Measurements from ENCODE around the gene CELF4. TPM values are rescaled to one million over a fixed set of nuclear protein-coding genes. Genes with fewer than 3 reads are reported as not detected.

Gene CELF4
- total RNA-seq: not detected

DNA sequence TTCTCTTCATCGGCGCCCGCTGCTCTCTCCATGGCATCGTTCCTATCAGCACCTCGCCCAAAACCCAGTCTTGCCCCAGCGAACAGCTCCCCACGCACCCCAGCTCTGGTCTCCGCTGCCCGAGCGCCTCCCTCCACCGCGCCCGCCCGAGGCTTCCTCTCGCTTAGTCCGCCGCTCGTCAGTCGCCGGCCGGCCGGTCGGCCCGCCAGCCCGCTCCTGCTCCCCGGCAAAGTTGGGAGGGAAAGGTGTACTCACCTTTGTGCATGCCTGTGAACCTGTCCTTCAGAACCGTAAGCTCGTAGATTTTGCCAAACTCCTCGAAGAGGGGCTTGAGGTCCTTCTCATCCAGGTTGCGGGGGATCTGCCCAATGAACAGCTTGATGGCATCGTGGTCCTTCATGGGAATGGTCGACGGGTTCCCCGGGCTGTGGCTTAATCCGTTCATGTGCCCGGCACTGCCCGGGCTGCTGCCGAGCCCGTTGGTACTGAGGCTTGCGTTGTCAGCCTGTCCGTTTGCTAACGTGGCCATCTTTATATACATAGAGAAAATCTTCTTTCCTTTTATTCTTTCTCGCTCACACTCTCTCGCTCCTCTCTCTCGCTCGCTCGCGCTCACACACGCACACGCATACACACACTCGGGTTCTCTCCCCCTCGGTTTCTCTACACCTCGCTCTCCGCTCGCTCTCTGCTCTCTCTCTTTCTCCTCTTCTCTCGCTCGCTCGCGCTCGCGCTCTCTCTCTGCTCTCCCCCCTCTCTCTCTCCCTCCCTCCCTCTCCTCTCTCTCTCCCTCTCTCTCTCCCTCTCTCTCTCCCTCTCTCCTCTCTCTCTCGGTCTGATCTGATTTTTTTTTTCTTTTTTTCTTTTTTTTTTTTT lies at the start of gene CELF4:
Gene CELF4 (minus strand): TSS at position 698 of the 876 bp plus-strand sequence.
- peaks cover 2% of the 10 kb centered on the region for H3K4me1 Mint-ChIP-seq
- peaks cover 2% of the 10 kb centered on the region for H3K36me3 Mint-ChIP-seq
- H3K4me3 Mint-ChIP-seq: peak within 1 kb of the TSS; percentile 30
- no peak within 1 kb of the TSS for H3K27ac Mint-ChIP-seq
- POLR2A ChIA-PET: no interaction called here
- H3K27me3 Mint-ChIP-seq: peaks cover 67% of the 10 kb centered on the region
- DNase-seq (no peak), ATAC-seq (ENCODE audit: low read depth) (no peak)
- H3K9me3 Mint-ChIP-seq: no peaks in the 10 kb centered on the region

DNA sequence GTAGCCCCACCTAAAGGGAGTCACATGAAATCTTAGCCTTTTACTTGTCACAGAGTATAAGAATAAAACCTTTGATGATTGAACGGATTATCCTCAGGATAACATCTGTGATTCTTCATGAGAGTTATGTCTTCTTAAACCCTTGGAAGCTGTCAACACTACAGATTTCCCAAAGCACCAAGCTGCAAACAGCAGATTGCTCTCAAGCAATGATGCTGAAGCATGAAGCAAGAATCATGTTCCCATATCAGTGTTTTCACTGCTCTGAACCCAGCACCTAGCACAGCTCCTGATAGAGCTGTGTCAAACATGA lies 47.6 kb upstream of the CELF4 start:
- H3K27me3 Mint-ChIP-seq: no peaks in the 10 kb centered on the region
- no peaks in the 10 kb centered on the region for H3K4me1 Mint-ChIP-seq
- H3K36me3 Mint-ChIP-seq: no peaks in the 10 kb centered on the region
- DNase-seq (no peak), ATAC-seq (ENCODE audit: low read depth) (no peak)
- no peak overlapping the region for H3K27ac Mint-ChIP-seq
- no peaks in the 10 kb centered on the region for H3K9me3 Mint-ChIP-seq
- POLR2A ChIA-PET: no interaction called here
- no peak overlapping the region for H3K4me3 Mint-ChIP-seq

DNA sequence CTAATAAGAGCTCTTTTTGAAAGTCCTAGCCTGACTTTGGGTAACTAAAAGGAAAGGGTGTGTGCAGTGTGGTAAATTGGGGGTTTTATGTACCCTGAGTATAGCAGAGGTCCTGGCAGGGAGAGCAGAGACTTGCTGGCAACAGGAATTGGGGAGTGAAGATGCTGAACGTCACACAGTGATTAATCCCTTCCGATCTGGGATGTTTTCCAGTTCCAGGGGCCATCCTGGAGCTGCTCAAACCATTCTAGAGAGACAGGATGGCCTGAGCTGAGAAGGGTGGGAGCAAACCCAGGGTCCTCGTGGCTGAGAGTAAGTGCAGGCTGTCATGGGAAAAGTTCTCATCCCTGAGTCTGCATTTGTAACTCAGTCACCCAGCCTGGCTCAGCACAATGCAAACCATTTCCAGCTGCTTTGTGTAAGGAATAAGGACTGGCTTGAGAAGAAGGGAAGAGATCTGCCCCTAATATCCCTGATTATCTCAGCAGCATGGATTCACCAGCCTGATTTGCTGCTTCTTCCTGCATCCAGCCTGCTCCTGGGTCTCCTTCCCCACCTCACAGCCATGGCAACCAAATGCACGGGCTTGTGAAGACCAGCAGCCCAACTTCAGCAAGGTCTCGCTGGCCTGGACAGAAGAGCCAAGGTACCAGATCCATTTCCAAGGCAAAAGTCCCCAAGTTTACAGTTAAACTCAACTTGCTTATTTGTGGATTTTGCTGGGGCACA lies 47.1 kb upstream of the CELF4 start:
- POLR2A ChIA-PET: no interaction called here
- H3K27me3 Mint-ChIP-seq: no peaks in the 10 kb centered on the region
- ATAC-seq (ENCODE audit: low read depth) (no peak), DNase-seq (no peak)
- no peak overlapping the region for H3K27ac Mint-ChIP-seq
- no peak overlapping the region for H3K4me3 Mint-ChIP-seq
- H3K36me3 Mint-ChIP-seq: no peaks in the 10 kb centered on the region
- H3K9me3 Mint-ChIP-seq: no peaks in the 10 kb centered on the region
- H3K4me1 Mint-ChIP-seq: no peaks in the 10 kb centered on the region

DNA sequence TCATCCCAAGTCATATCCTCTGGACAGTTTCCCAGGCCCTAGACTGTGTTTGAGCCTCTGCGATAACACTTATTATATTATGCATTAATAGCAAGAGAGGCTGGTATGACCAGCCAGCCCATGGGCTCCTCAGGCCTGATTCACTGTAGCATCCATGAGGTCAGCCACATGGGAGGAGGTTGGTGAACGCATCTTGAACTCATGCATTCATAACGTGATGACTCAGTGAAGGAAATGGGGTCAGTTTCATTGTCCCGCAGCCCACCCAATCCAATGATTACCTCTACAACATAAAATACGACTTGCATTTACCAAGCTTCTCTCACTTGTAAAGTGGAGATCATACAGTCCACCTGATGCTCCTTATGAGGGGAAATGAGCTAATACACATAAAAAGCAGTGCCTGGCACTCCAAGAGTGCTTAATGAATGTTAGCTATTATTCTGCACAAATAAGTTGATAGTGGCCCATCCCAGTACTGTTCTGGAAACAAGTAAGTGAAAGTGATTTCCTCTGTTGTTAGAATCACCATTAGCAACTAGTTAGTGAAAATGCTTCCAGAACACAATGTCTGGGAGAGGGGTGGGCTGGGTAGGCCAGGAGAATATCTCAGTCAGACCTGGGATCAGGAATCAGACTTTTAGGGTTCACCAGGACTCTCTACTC lies 46.1 kb upstream of the CELF4 start:
- no peak overlapping the region for H3K27ac Mint-ChIP-seq
- DNase-seq (no peak), ATAC-seq (ENCODE audit: low read depth) (no peak)
- POLR2A ChIA-PET: no interaction called here
- no peak overlapping the region for H3K4me3 Mint-ChIP-seq
- no peaks in the 10 kb centered on the region for H3K9me3 Mint-ChIP-seq
- no peaks in the 10 kb centered on the region for H3K36me3 Mint-ChIP-seq
- no peaks in the 10 kb centered on the region for H3K27me3 Mint-ChIP-seq
- H3K4me1 Mint-ChIP-seq: no peaks in the 10 kb centered on the region

DNA sequence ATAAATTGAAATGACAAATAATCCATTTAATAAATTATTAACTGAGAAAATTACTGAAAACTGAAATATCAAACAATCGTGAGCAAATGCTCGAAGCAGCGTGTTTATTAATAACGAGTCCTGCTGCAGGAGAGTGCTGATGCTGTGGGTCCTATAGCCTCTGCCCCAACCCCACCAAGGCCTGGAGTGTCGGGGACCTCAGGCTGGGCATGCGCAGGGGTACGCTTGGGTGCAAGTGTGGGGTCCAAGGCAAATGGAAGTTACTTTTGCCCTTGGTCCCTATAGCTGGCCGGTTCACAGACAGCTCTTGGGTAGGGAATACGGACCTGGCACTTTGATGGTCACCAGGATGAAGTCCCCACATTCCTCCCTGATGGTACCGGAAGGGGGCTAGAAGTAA lies 43.3 kb upstream of the CELF4 start:
- Mint-ChIP-seq H3K27ac (no peak overlapping the region), H3K4me1 (no peaks in the 10 kb centered on the region), H3K36me3 (no peaks in the 10 kb centered on the region), H3K27me3 (no peaks in the 10 kb centered on the region), H3K4me3 (no peak overlapping the region), H3K9me3 (peaks cover 2% of the 10 kb centered on the region)
- POLR2A ChIA-PET: no interaction called here
- ATAC-seq (ENCODE audit: low read depth) (no peak), DNase-seq (no peak)

DNA sequence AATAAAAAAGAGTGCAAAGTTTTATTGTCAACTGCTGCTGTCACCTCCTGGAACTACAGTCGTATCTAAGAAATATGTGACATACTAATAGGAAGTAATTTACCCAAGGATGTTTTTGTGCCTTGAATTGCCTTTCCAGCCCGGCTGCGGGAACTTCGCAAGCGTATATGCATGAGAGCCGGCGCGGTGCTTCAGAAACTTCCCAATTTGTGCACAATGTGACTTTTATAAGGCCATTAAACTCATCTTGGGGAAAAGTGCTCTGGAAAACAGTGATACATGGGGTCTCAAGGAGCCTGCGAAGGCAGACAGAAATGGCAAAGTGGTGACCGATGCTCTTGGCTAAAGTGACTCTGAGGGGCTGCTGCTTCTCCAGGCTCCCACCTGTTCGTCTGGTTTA lies 41.7 kb upstream of the CELF4 start:
- POLR2A ChIA-PET: no interaction called here
- H3K9me3 Mint-ChIP-seq: peaks cover 2% of the 10 kb centered on the region

DNA sequence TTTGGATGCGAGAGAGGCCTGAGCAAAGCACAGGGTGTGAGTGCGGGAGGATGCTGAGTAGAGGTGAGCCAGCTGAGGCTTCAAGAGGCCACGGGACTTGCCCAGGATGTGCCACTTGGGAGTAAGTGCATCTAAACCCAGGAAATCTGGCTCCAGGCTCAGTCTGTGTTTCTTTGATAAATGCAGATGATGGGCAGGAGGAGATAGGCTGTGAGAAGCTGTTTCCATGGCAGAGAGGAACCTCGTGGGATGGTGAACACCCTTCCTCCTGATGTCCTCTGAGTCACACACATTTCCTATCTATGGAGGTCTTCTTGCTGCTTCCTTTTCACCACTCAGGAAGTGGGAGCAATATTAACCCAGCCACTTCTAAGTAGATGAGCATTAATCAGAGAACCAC lies 38.4 kb upstream of the CELF4 start:
- no peak overlapping the region for H3K27ac Mint-ChIP-seq
- POLR2A ChIA-PET: no interaction called here
- H3K27me3 Mint-ChIP-seq: no peaks in the 10 kb centered on the region
- H3K4me3 Mint-ChIP-seq: no peak overlapping the region
- H3K9me3 Mint-ChIP-seq: peaks cover 4% of the 10 kb centered on the region
- H3K36me3 Mint-ChIP-seq: no peaks in the 10 kb centered on the region
- ATAC-seq (ENCODE audit: low read depth) (no peak), DNase-seq (no peak)
- no peaks in the 10 kb centered on the region for H3K4me1 Mint-ChIP-seq

More for the DNA sequence above, 41.7 kb upstream of the CELF4 start:
- DNase-seq (no peak), ATAC-seq (ENCODE audit: low read depth) (no peak)
- no peak overlapping the region for H3K27ac Mint-ChIP-seq
- H3K27me3 Mint-ChIP-seq: no peaks in the 10 kb centered on the region
- no peaks in the 10 kb centered on the region for H3K36me3 Mint-ChIP-seq
- no peak overlapping the region for H3K4me3 Mint-ChIP-seq
- no peaks in the 10 kb centered on the region for H3K4me1 Mint-ChIP-seq

DNA sequence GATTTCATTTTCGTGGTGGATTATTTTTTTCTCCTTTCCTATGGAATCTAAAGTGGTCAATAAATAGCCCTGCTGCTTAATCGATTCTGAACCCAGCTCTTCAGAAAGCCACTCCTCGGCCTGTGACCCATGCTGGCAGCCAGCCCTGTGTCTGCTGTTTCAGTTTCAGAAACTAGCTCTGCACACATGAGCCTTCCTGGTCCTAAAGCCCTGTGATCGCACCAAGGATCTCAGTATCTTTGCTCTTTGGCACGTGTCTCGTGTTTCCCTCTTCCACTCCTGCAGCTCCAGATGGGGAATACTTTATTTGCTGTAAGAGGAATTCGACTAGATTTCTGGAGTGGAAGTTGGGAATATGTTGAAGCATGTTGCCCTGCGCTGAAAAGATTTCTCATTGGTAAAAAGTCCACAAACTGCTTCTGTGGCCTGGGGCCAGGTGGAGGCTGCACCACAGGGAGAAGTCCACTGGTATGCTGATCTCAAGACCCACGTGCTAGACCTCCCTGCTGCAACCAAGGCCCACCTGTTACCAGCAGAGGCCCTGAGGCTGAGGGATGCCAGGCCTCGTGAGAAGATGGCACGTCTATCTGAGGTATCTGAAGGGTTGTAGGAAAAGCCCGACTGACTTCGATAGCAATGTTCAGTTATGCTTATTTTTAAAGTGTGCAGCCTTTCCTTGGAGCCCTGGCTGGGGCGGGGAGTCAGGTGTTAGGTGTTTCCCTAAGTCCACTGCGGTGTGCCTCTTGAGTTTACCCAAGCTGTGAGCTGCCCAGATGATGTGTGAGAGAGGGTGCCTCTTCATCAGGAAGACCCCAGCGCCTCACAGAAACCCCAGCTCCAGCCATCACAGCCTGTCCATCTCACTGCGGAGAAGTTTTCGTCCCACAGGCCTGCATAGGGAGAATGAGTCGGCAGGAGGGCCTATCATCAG lies 33.6 kb upstream of the CELF4 start:
- Mint-ChIP-seq H3K27me3 (no peaks in the 10 kb centered on the region), H3K36me3 (no peaks in the 10 kb centered on the region), H3K27ac (no peak overlapping the region), H3K4me1 (no peaks in the 10 kb centered on the region), H3K9me3 (peaks cover 2% of the 10 kb centered on the region), H3K4me3 (no peak overlapping the region)
- DNase-seq: no peak
- ATAC-seq (ENCODE audit: low read depth): no peak
- POLR2A ChIA-PET: no interaction called here

DNA sequence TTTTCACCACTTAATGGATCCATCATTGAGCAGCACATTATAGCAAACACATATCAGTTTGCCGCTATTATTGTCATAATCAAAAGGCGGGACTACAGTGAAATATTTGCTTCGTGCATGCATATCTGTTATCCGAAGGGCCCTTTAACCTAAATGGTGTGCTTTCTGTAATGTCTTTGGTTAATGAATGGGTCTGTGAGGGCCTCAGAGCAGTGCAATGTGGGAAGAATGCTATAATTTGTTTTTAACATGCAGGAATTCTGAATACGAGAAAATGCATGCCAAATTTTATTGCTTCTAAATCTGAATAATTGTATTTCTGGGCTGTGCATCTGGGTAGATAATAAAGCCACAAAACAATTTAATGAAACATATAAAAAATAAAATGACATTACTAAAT lies 32.8 kb upstream of the CELF4 start:
- DNase-seq (no peak), ATAC-seq (ENCODE audit: low read depth) (no peak)
- Mint-ChIP-seq H3K36me3 (no peaks in the 10 kb centered on the region), H3K4me3 (no peak overlapping the region), H3K27ac (no peak overlapping the region), H3K4me1 (no peaks in the 10 kb centered on the region), H3K27me3 (peaks cover 3% of the 10 kb centered on the region), H3K9me3 (peaks cover 2% of the 10 kb centered on the region)
- POLR2A ChIA-PET: no interaction called here

DNA sequence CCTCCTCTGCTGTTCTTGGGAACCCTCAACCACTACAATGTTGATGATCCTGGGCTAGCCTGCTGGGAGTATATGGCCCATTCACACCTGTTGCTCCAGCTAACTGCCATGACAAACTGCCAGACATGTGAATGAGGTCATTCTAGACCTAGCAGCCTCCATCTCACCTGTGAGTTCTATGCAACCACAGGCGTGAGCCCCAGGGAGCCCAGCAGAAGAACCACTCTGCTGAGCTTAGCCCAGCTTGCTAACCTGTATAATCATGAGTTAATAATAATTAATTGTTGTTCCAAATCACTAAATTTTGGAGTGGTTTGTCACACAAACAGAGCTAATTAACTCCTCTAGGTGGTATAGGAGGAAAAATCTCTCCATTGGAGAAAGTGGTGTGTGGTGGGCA lies 24.7 kb upstream of the CELF4 start:
- Mint-ChIP-seq H3K27ac (no peak overlapping the region), H3K9me3 (no peaks in the 10 kb centered on the region), H3K27me3 (peaks cover 3% of the 10 kb centered on the region), H3K4me3 (no peak overlapping the region), H3K36me3 (no peaks in the 10 kb centered on the region), H3K4me1 (no peaks in the 10 kb centered on the region)
- DNase-seq (no peak), ATAC-seq (ENCODE audit: low read depth) (no peak)
- POLR2A ChIA-PET: no interaction called here

DNA sequence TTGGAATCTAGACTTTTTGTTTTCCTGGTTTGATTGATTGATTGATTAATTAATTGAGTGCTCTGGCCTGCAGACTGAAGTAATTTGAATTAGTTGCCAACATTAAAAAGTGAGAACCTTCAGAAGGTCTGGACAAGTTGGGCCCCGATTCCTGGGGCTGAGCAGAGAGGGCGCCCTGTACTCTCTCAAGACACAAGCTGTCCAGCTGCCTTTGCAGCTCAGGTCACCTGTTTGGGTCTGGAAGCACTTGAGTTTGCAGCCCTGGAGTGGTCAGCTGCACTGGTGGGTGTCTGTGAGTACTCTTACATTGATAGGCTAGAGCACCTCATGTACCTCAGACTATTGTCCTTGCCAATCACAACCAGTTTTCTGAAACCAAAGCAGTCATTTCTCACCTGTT lies 22.7 kb upstream of the CELF4 start:
- ATAC-seq (ENCODE audit: low read depth) (no peak), DNase-seq (no peak)
- Mint-ChIP-seq H3K36me3 (no peaks in the 10 kb centered on the region), H3K27ac (no peak overlapping the region), H3K4me1 (no peaks in the 10 kb centered on the region), H3K27me3 (no peaks in the 10 kb centered on the region), H3K9me3 (no peaks in the 10 kb centered on the region), H3K4me3 (no peak overlapping the region)
- POLR2A ChIA-PET: no interaction called here

DNA sequence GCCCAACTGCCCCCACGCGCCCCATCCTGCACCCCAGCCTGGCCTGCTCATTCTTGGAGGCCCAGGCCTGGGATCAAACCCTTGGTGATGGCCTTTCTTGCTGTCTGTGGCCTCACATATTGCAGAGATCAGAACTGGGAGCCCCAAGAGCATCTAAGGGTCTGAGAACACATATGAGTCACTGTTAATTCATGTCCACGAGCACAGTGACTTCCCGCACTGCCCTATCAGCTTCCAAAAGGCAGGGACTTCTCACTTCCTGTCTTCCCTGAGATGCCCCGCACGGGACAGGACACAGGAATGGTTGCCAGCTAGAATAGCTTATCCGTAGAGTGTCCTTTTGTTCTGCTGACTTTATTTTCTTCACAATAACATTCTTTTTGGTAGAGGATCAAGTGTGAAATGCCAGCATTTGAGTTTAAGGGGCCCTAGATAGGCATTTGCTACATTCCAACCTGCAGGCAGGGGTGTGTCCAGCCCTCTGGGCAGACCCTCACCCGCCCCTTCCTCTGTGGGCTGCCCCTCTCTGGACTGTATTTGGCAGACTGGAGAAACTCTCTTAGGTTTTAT lies 21.1 kb upstream of the CELF4 start:
- Mint-ChIP-seq H3K27ac (no peak overlapping the region), H3K27me3 (no peaks in the 10 kb centered on the region), H3K4me3 (no peak overlapping the region), H3K4me1 (no peaks in the 10 kb centered on the region), H3K36me3 (no peaks in the 10 kb centered on the region), H3K9me3 (no peaks in the 10 kb centered on the region)
- POLR2A ChIA-PET: no interaction called here
- DNase-seq: no peak
- no peak for ATAC-seq (ENCODE audit: low read depth)
